ENCODE data around the gene ANXA5.

The ANXA5 gene

GRCh38 chr4:121632636-121633035 lies 64.1 kb downstream of the ANXA5 start:
- no peak for DNase-seq

All from CD4-positive, alpha-beta T cell treated with Interleukin-4 for 1 hour (primary cell).